SK-N-SH treated with all-trans-retinoic acid at 6 μM for 48 hours (cell line): ENCODE measurements around the gene DLAT.

Experiments used
- ATAC-seq: fragments of 200-7000 bp; cut with Tn5 transposase; 3 replicates; pipeline ENCODE4 v1.9.1; 2020; ENCODE audit warnings: mild to moderate bottlenecking, moderate library complexity
- ARNTL ChIP-seq: fragments of 450-650 bp; formaldehyde crosslinking; IDR thresholded peaks from 2 replicates; pipeline ENCODE4 v1.5.0; 2020; ENCODE audit warnings: low read depth, mild to moderate bottlenecking, moderate library complexity, borderline replicate concordance
- BACH2 ChIP-seq: fragments of 250-450 bp; sonication (Bioruptor Pico); IDR thresholded peaks from 2 replicates; pipeline ENCODE4 v1.9.0; 2021; ENCODE audit warnings: mild to moderate bottlenecking, borderline replicate concordance
- CSDC2 ChIP-seq: fragments of 250-450 bp; sonication (Bioruptor Pico); IDR thresholded peaks from 2 replicates; pipeline ENCODE4 v1.5.0; 2020; ENCODE audit warnings: mild to moderate bottlenecking, moderate library complexity
- CSRNP3 ChIP-seq: fragments of 250-450 bp; sonication (Bioruptor Pico); IDR thresholded peaks from 2 replicates; pipeline ENCODE4 v1.5.1; 2021; ENCODE audit warnings: mild to moderate bottlenecking, moderate library complexity
- ESRRG ChIP-seq: fragments of 250-450 bp; sonication (Bioruptor Pico); IDR thresholded peaks from 2 replicates; pipeline ENCODE4 v1.6.1; 2021; ENCODE audit warnings: mild to moderate bottlenecking
- GLIS3 ChIP-seq: fragments of 250-450 bp; sonication (Bioruptor Pico); IDR thresholded peaks from 2 replicates; pipeline ENCODE4 v1.5.0; 2020; ENCODE audit warnings: mild to moderate bottlenecking, moderate library complexity
- ISL1 ChIP-seq: fragments of 250-450 bp; sonication (Bioruptor Pico); IDR thresholded peaks from 2 replicates; pipeline ENCODE4 v2.1.2; 2022; ENCODE audit warnings: mild to moderate bottlenecking, moderate library complexity
- PPARA ChIP-seq: fragments of 250-450 bp; sonication (Bioruptor Pico); IDR thresholded peaks from 2 replicates; pipeline ENCODE4 v1.5.0; 2020; ENCODE audit warnings: mild to moderate bottlenecking, borderline replicate concordance
- RARB ChIP-seq: fragments of 250-450 bp; sonication (Bioruptor Pico); IDR thresholded peaks from 2 replicates; pipeline ENCODE4 v1.8.0; 2021; ENCODE audit warnings: mild to moderate bottlenecking, moderate library complexity
- SNAI2 ChIP-seq: fragments of 250-450 bp; sonication (Bioruptor Pico); IDR thresholded peaks from 2 replicates; pipeline ENCODE4 v1.5.0; 2020; ENCODE audit warnings: mild to moderate bottlenecking, moderate library complexity
- TCF4 ChIP-seq: fragments of 250-450 bp; sonication (Bioruptor Pico); IDR thresholded peaks from 2 replicates; pipeline ENCODE4 v1.8.0; 2021; ENCODE audit warnings: mild to moderate bottlenecking, moderate library complexity, borderline replicate concordance
- TOX ChIP-seq: fragments of 250-450 bp; sonication (Bioruptor Pico); IDR thresholded peaks from 2 replicates; pipeline ENCODE4 v1.8.0; 2021; ENCODE audit warnings: mild to moderate bottlenecking, moderate library complexity, borderline replicate concordance
- ZFP3 ChIP-seq: fragments of 250-450 bp; sonication (Bioruptor Pico); IDR thresholded peaks from 2 replicates; pipeline ENCODE4 v1.5.0; 2020; ENCODE audit warnings: mild to moderate bottlenecking, moderate library complexity
- ZFP30 ChIP-seq: fragments of 450-650 bp; formaldehyde crosslinking; IDR thresholded peaks from 2 replicates; pipeline ENCODE4 v1.5.0; 2022; ENCODE audit warnings: mild to moderate bottlenecking, moderate library complexity
- ZNF565 ChIP-seq: fragments of 450-650 bp; formaldehyde crosslinking; conservative IDR thresholded peaks from 2 replicates; pipeline ENCODE4 v1.5.0; 2020; ENCODE audit warnings: low read depth, mild to moderate bottlenecking, moderate library complexity
- ZNF8 ChIP-seq: fragments of 450-650 bp; formaldehyde crosslinking; IDR thresholded peaks from 2 replicates; pipeline ENCODE4 v1.5.0; 2020; ENCODE audit warnings: mild to moderate bottlenecking, moderate library complexity
- TF ChIP-seq, protein P1 (sequence below): fragments of 250-450 bp; sonication (Bioruptor Pico); IDR thresholded peaks from 2 replicates; pipeline ENCODE4 v1.5.0; 2020; ENCODE audit warnings: mild to moderate bottlenecking, moderate library complexity
- TF ChIP-seq, protein P2 (sequence below): fragments of 250-450 bp; sonication (Bioruptor Pico); IDR thresholded peaks from 2 replicates; pipeline ENCODE4 v1.8.0; 2021; ENCODE audit warnings: low read depth, mild to moderate bottlenecking, moderate library complexity, borderline replicate concordance
- TF ChIP-seq, protein P3 (sequence below): fragments of 250-450 bp; sonication (Bioruptor Pico); IDR thresholded peaks from 2 replicates; pipeline ENCODE4 v1.8.0; 2020; ENCODE audit warnings: mild to moderate bottlenecking, moderate library complexity, borderline replicate concordance
- TF ChIP-seq, protein P4 (sequence below): fragments of 250-450 bp; sonication (Bioruptor Pico); IDR thresholded peaks from 2 replicates; pipeline ENCODE4 v1.5.1; 2020; ENCODE audit warnings: low read depth, mild to moderate bottlenecking, moderate library complexity

DLAT gene

GRCh38 chr11:112049777-112050176 is 24.6 kb downstream of the DLAT start:
- TF ChIP-seq GLIS3 (no peak), ZNF565 (CRISPR knock-in tag) (no peak), CSRNP3 (CRISPR knock-in tag) (no peak), TOX (CRISPR knock-in tag) (no peak), ARNTL (CRISPR knock-in tag) (no peak), BACH2 (CRISPR knock-in tag) (no peak), ZNF8 (CRISPR knock-in tag) (no peak), PPARA (CRISPR knock-in tag) (no peak), SNAI2 (CRISPR knock-in tag) (no peak), ESRRG (no peak), ISL1 (no peak), CSDC2 (no peak), ZFP30 (CRISPR knock-in tag) (no peak), TCF4 (no peak), RARB (CRISPR knock-in tag) (no peak)
- TF ChIP-seq, protein P1, sequence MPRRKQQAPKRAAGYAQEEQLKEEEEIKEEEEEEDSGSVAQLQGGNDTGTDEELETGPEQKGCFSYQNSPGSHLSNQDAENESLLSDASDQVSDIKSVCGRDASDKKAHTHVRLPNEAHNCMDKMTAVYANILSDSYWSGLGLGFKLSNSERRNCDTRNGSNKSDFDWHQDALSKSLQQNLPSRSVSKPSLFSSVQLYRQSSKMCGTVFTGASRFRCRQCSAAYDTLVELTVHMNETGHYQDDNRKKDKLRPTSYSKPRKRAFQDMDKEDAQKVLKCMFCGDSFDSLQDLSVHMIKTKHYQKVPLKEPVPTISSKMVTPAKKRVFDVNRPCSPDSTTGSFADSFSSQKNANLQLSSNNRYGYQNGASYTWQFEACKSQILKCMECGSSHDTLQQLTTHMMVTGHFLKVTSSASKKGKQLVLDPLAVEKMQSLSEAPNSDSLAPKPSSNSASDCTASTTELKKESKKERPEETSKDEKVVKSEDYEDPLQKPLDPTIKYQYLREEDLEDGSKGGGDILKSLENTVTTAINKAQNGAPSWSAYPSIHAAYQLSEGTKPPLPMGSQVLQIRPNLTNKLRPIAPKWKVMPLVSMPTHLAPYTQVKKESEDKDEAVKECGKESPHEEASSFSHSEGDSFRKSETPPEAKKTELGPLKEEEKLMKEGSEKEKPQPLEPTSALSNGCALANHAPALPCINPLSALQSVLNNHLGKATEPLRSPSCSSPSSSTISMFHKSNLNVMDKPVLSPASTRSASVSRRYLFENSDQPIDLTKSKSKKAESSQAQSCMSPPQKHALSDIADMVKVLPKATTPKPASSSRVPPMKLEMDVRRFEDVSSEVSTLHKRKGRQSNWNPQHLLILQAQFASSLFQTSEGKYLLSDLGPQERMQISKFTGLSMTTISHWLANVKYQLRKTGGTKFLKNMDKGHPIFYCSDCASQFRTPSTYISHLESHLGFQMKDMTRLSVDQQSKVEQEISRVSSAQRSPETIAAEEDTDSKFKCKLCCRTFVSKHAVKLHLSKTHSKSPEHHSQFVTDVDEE = no peak
- TF ChIP-seq, protein P2, sequence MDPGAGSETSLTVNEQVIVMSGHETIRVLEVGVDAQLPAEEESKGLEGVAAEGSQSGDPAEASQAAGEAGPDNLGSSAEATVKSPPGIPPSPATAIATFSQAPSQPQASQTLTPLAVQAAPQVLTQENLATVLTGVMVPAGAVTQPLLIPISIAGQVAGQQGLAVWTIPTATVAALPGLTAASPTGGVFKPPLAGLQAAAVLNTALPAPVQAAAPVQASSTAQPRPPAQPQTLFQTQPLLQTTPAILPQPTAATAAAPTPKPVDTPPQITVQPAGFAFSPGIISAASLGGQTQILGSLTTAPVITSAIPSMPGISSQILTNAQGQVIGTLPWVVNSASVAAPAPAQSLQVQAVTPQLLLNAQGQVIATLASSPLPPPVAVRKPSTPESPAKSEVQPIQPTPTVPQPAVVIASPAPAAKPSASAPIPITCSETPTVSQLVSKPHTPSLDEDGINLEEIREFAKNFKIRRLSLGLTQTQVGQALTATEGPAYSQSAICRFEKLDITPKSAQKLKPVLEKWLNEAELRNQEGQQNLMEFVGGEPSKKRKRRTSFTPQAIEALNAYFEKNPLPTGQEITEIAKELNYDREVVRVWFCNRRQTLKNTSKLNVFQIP (CRISPR knock-in tag) = no peak
- TF ChIP-seq, protein P3, sequence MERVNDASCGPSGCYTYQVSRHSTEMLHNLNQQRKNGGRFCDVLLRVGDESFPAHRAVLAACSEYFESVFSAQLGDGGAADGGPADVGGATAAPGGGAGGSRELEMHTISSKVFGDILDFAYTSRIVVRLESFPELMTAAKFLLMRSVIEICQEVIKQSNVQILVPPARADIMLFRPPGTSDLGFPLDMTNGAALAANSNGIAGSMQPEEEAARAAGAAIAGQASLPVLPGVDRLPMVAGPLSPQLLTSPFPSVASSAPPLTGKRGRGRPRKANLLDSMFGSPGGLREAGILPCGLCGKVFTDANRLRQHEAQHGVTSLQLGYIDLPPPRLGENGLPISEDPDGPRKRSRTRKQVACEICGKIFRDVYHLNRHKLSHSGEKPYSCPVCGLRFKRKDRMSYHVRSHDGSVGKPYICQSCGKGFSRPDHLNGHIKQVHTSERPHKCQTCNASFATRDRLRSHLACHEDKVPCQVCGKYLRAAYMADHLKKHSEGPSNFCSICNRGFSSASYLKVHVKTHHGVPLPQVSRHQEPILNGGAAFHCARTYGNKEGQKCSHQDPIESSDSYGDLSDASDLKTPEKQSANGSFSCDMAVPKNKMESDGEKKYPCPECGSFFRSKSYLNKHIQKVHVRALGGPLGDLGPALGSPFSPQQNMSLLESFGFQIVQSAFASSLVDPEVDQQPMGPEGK (CRISPR knock-in tag) = no peak

GRCh38 chr11:112050721-112051120 is 25.5 kb downstream of the DLAT start:
- ATAC-seq = no peak
- TF ChIP-seq ZFP3 (CRISPR knock-in tag) = no peak
- TF ChIP-seq BACH2 (CRISPR knock-in tag) = no peak
- TF ChIP-seq, protein P1 = no peak

More at GRCh38 chr11:112049777-112050176, 24.6 kb downstream of the DLAT start:
- ATAC-seq = no peak

- ATAC-seq = no peak
- no peak for TF ChIP-seq ZNF8 (CRISPR knock-in tag)
- TF ChIP-seq, protein P4, sequence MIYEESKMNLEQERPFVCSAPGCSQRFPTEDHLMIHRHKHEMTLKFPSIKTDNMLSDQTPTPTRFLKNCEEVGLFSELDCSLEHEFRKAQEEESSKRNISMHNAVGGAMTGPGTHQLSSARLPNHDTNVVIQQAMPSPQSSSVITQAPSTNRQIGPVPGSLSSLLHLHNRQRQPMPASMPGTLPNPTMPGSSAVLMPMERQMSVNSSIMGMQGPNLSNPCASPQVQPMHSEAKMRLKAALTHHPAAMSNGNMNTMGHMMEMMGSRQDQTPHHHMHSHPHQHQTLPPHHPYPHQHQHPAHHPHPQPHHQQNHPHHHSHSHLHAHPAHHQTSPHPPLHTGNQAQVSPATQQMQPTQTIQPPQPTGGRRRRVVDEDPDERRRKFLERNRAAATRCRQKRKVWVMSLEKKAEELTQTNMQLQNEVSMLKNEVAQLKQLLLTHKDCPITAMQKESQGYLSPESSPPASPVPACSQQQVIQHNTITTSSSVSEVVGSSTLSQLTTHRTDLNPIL (CRISPR knock-in tag) = no peak
Measured at GRCh38 chr11:112051768-112052167, 26.6 kb downstream of the DLAT start.
